M059J (cell line): ENCODE data around the gene PSMB3. TPM values are rescaled to one million over a fixed set of nuclear protein-coding genes. Genes with fewer than 3 reads are reported as not detected.
"Not testable (repeated sequence)": the region's sequence is repeated elsewhere in the genome, so short reads cannot be mapped to it uniquely, and the experiment has no call there.

ENCODE experiments used
- DNase-seq: peaks from one replicate; pipeline ENCODE4 v3.0.0-alpha.2; 2012; ENCODE audit warnings: low read depth
- total RNA-seq: library from RNA; depleted of rRNA; stranded (reverse); fragments of >200 nt; shearing (Covaris generic); gene quantifications from 2 replicates; pipeline ENCODE4 v1.2.3, GENCODE V29; 2014

The PSMB3 gene
- total RNA-seq, 1 experiment from 2014 or later, result 410 TPM

GRCh38 chr17:38749223-38750043 is 3.1 kb upstream of the PSMB3 start:
- peak; percentile 87 for DNase-seq

DNA sequence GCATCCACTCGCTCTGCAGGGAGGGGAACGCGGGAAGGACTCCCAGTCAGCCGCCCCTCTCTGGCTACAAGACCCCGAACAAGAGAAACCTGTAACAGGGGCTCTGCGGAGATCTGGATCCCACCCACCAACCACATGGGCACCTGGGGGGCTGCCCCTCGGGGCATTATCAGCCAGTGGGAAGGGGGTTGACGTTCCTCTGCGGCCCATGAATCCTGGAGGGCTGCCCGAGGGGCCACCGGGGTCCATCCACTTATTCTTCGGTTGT is 2.6 kb upstream of the PSMB3 start:
- DNase-seq, result no peak

DNA sequence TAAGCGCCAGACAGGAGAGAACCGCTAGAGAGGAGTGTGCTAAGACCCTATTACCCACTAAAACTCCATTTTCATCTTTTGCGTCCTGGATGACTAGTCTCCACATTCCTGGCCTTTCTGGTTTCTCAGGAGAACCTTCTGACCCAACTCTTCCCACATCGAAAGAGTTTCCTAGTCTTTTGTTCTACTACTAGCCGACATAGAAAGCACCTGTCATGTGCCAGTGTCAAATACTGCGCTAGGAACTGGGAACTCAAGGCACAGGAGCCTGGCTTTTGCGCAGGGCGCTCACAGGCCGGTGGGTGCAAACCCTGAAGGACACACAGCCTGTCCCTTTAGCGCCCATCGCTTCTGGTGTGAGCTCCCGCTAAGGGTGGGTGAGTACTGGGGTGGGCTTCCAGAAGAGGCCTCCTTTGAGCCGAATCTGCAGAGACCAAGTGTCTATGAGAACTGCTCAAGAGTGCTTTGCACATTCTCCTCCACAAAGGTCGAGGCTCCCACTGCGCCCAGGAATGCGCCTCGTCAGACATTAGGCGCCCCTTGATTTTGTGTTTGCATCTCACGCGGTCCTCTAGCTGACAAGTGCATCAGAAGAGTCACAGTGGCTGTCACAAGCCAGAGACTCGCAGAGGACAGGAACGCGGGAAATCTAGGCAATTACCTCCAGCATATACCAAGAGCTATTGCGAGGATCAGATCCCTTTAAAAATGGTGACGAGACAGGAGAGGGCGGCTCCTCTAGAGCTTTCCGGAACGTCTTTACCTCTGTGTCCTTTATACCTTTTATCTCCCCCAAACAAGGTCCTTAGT is 2.0 kb upstream of the PSMB3 start:
- DNase-seq, result peak; percentile 34

DNA sequence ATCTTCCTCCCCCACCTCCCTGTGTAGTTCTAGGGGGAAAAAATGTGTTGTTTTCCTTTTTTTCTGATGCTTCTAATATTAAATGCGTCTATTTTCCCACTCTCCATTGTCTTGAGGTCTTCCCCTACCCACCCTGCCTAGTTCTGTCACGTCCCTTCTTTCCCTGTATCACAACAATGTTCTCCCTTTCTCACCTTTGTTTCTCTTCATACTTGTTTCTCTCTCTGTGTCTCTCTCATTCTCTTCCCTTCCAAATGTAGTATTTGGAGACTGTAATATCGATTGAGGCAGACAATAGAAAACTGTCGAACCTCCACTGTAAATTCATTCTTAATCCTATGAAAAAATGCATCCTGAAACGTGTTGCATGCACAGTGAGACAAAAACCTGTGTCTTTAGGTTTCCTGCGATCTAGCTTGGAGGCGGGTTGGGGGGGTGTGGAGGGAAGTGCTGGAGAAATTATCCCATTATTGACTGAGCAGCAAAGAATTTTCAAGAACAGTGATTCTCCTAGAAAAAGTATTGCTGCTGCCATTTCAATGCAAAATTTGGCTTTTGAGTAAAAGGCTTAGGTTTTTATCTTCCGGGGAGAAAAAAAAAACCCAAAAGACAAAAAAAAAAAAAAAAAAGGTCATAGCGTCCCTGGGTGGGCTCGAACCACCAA is 1.3 kb upstream of the PSMB3 start:
- peak; percentile 46 for DNase-seq

DNA sequence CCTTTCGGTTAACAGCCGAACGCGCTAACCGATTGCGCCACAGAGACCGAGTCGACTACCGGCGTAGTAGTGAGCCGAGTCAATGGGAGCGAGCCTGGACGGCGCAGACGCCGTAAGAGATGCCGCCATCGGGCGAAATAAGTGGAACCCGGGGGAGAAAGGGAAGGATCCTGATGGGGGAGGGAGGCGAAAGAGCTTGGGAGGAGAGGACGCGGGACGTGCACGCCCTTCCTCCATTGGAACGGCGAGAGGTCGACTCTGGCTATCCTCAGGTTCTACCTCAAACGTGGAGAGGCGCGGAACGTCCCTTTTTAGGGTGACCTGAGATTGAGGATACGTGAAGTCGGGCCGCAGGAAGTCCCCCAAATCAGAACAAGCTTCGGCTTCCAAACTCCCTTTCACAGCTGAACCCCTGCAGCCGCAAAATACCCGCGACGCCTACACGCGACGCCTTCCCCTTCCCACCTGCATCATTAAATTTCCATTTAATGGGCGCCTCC is 683 bp upstream of the PSMB3 start:
- DNase-seq, result peak; percentile 84

DNA sequence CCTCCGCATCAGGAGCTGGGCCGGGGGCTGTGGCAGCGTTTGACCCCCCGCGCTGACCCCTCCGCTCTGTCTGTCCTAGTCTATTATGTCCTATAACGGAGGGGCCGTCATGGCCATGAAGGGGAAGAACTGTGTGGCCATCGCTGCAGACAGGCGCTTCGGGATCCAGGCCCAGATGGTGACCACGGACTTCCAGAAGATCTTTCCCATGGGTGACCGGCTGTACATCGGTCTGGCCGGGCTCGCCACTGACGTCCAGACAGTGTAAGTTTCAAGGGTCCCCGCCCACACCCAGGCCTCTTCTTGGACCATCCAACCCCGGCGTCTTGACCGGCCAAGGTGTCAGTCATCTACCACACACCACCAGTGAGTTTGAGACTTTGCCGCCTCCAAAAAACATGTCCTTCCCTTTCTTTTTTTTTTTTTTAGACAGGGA is 548 bp downstream of the PSMB3 start:
- DNase-seq, result no peak

DNA sequence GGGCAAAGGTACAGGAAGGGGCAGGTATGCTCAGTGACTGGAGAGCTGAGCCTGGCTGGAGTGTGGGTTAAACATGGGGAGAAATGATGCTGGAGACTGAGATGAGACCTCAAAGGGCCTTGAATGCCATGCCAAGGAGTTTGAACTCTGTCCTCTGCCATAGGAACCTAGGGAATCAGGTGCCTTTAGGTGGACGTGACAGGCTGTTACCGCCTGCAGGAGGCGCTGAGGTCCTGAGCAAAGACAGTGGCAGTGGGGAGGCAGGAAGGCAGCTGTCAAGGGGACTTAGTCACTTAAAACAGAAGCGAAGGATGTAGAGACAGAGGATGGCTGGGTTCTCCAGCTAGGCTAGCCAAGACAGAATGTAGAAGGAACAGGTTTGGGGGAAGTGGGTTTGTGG is 9.1 kb downstream of the PSMB3 start:
- DNase-seq, result peak; percentile 28

DNA sequence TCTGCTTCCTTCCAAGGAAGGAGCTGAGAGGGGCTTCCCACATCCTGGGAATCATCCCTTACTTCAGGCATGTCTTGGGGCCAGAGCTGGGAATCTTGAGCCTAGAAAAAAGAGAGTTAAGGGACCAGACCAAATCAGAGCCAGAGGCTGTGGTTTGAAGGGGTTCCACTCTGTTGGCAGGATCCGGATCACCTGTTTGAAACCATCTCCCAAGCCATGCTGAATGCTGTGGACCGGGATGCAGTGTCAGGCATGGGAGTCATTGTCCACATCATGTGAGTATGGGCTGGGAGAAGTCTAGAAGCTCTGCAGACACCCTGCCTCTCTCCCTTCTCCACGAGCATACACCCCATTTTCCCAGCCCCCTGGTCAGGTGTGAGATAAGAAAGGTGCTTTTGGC is 9.7 kb downstream of the PSMB3 start:
- DNase-seq, result no peak

DNA sequence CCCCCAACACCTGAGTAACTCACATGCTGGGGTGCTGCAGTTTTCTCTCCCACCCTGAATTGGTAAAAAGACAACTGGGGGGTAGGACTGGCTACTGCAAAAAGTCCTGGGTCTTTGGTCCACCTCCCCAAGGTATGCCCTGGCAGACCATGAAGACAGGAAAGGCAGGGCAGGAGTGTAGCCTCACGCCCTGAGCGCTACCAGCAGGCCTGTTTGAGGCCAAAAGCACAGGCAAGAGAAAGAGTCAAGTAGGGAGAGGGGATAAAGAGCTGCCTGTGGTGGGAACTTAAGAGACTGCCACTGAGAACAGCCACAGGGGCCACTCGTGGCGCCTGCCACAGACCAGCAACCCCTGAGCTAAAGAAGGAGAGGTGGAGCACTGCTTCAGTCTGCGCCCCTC is 13.8 kb downstream of the PSMB3 start:
- no peak for DNase-seq

DNA sequence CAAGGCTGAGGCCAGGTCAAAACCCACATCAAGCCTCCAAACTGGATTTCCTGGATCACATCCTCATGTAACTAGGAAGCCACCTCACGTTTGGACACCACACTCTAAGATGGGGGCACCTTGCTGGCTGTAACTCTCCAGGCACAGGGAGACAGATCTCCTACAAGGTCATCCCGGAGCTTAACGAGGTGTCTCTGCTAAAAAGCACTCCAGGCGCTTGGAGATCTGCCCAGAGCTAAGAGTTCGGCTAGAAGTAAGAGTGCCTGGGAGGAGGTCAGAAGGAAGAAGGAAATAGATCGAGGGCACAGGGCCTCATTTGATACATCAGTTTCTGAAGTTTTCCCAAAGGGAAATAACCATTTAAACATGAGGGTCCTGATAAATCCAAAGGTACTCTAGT is 15.9 kb downstream of the PSMB3 start:
- no peak for DNase-seq

DNA sequence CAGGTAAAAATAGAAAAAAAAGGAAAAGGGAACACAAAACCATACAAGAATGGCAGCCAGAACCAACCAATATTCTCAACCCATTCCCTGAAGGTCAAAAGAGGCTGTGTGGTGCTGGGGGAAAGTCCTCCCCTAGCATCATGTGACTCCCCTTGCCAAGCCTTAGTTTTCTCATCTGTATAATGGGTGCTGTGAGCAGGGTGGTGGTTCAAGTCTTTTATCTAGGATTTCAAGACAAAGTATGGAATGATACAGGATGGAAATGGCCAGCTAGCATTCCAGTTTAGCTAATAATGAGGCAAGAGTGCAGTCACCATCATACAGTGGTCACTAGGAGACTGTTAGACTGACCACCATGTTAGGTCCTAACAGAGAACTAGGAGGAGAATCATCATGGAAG is 20.7 kb downstream of the PSMB3 start:
- DNase-seq, result no peak

DNA sequence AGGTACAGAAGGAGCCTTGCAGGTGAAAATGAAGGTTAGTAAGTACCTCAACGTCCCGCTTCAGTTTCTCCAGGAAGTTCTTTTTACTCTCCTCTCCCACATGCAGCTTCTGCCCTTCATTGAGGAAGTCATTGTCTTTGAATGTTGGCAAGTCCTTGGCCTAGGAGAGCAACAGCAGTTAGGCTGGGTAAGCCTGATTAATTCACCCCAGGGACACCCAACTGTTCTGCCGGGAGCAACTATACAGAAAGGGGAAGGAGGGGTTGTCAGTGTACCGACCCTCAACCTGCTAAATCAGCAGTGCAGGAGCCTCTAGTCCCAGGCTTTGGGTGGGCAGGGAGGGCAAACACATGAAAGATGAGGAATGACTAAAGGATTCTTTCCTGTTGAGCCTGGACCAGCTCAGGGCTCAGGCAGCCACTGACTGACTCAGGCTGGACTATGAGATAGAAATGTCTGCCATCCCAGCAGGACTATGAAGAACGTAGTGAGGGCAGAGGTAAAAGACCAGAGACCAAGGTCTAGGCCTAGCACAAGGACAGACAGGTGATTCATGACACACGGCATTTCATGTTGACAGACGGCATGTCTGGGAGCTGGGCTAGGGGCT is 25.2 kb downstream of the PSMB3 start:
- no peak for DNase-seq

- no peak for DNase-seq
These were observed 27.6 kb downstream of the PSMB3 start for GRCh38 chr17:38779965-38780752.

DNA sequence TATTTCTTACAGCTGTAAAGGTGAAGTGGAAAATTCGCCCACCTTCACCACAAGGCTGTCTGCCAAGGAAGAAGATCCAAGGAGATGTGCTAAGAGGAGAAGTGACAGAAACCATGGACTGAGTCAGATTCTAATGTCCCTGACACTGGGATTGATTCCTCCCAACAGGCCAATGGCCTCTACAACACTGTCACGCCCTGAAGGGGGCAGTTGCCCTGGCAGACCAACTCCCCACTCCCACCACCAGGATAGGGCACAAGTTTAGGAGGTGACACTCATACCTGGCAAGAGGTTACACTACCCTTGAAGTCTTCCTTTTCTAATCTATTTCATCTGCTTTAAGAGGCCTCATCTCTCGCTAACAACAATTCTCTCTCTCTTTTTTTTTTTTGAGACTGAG is 30.7 kb downstream of the PSMB3 start:
- DNase-seq, result no peak

DNA sequence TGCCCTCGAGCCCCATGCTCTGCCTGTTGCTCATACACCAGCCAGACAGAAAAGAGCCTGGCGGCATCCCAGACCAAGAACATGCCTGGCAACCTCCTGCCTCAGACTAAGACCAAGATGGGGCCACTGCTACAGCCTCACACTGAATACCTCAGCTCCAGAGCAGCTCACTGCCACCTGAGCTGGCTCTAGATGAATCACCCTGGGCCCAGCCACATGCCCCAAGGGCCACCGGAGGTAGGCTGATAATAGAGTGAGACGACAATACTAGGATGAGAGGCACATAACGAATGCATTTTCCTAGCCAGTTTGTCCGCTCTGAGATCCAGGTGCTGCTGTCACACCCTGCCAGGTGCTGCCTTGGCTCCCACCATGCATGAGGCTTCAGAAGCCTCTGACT is 33.8 kb downstream of the PSMB3 start:
- peak; percentile 34 for DNase-seq

DNA sequence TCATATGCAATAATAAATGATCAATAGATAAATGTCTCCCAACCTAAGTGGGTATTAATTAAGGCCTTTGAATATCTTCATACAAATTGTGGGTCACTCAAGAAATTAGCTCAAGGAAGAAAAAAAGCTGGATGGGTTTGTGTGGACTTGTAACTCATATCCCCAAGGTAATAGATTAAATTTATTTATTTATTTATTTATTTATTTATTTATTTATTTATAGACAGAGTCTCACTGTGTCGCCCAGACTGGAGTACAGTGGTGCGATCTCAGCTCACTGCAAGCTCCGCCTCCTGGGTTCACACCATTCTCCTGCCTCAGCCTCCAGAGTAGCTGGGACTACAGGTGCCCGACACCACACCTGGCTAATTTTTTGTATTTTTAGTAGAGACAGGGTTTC is 35.5 kb downstream of the PSMB3 start:
- DNase-seq, result not testable (repeated sequence)

- peak; percentile 34 for DNase-seq
These were observed 36.6 kb downstream of the PSMB3 start for GRCh38 chr17:38789185-38789584.

GRCh38 chr17:38790148-38790707 is 37.7 kb downstream of the PSMB3 start:
- DNase-seq, result peak; percentile 9

- no peak for DNase-seq
These were observed 38.6 kb downstream of the PSMB3 start for GRCh38 chr17:38791162-38791561.

DNA sequence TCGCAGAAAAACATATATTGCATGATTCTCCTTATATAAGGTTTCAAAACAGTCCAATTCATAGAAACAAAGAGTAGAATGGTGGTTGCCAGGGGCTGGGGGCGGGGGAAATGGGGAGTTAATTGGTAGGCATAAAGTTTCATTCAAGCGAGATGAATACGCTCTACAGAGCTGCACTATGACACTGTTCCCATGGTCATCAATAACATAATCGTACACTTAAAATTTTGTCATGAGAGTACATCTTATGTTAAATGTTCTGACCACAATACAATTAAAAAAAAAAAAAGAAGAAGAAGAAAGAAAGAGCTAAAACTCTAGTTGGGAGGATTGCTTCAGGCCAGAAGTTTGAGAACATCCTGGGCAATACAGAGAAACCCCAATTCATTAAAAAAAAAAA is 41.7 kb downstream of the PSMB3 start:
- no peak for DNase-seq
